Esophagus muscularis mucosa (tissue), 4 donors: ENCODE data around the gene KRTAP4-2. TPM values are rescaled to one million over a fixed set of nuclear protein-coding genes. Genes with fewer than 3 reads are reported as not detected.

ENCODE experiments used
- DNase-seq: peaks from one replicate; pipeline ENCODE4 v3.0.0-alpha.2; 2017; ENCODE audit errors: extremely low spot score
- H3K27ac ChIP-seq, 4 donors: fragments of 200-600 bp; sonication (generic); replicated peaks in 1 of 4; 1 replicate in 3 of 4; 2 replicates in 1 of 4; pipeline ENCODE4 v1.5.1; 2016 to 2019; ENCODE audit warnings: mild to moderate bottlenecking in 1 of 4
- H3K27me3 ChIP-seq, 4 donors: fragments of 200-600 bp; sonication (generic); one replicate each; pipeline versions ENCODE4 v1.5.1 to v1.6.0; 2016 to 2019
- H3K36me3 ChIP-seq, 4 donors: fragments of 200-600 bp; sonication (generic); one replicate each; pipeline ENCODE4 v1.5.1; 2016 to 2019
- H3K4me1 ChIP-seq, 4 donors: fragments of 200-600 bp; sonication (generic); one replicate each; pipeline ENCODE4 v1.5.1; 2016 to 2019
- H3K4me3 ChIP-seq, 4 donors: fragments of 200-600 bp; sonication (generic); 1 replicate in 2 of 4; 2 replicates in 2 of 4; pipeline ENCODE4 v1.5.1; 2016 to 2019; ENCODE audit warnings: mild to moderate bottlenecking in 4 of 4, moderate library complexity in 1 of 4
- H3K9me3 ChIP-seq, 4 donors: fragments of 200-600 bp; sonication (generic); 1 replicate in 3 of 4; 2 replicates in 1 of 4; pipeline ENCODE4 v1.5.1; 2016 to 2019
- EP300 ChIP-seq: sonication (generic); formaldehyde crosslinking; IDR thresholded peaks from one replicate; pipeline ENCODE4 v1.6.1; 2017; ENCODE audit warnings: antibody characterized with exemption
- POLR2A ChIP-seq: fragments of 450-650 bp; IDR thresholded peaks from one replicate; pipeline ENCODE4 v1.6.1; 2017; ENCODE audit warnings: antibody characterized with exemption, moderate library complexity, mild to moderate bottlenecking, low read depth
- POLR2AphosphoS5 ChIP-seq, 2 donors: sonication (generic); formaldehyde crosslinking; IDR thresholded peaks; one replicate each; pipeline ENCODE4 v1.6.1; 2017; ENCODE audit warnings: antibody characterized with exemption in 2 of 2
- WGBS: methylation state at CpG from one replicate; pipeline ENCODE4 v1.1.5; 2018; 5-methylcytosine and 5-hydroxymethylcytosine counted together
- intact Hi-C: fragments of 100-400 bp; cut with DNase I; formaldehyde crosslinking; loops from one replicate; pipeline ENCODE4 v1.15.1; 2023
- total RNA-seq, 4 donors: library from RNA; depleted of rRNA; stranded (reverse); fragments of >200 nt; gene quantifications; one replicate each; pipeline versions ENCODE4 v1.1.0 to v1.2.1, GENCODE V29; 2016
- TF ChIP-seq, protein P1 (sequence below), 3 experiments: fragments of 200-600 bp in 2 of 3; fragments of 450-650 bp in 1 of 3; sonication (generic) in 2 of 3; IDR thresholded peaks; one replicate each; pipeline ENCODE4 v1.5.1; 2017 to 2019; ENCODE audit warnings: antibody characterized with exemption in 3 of 3, mild to moderate bottlenecking in 2 of 3, moderate library complexity in 1 of 3

Gene KRTAP4-2
- total RNA-seq, 4 donors from 2014 or later, result not detected

DNA sequence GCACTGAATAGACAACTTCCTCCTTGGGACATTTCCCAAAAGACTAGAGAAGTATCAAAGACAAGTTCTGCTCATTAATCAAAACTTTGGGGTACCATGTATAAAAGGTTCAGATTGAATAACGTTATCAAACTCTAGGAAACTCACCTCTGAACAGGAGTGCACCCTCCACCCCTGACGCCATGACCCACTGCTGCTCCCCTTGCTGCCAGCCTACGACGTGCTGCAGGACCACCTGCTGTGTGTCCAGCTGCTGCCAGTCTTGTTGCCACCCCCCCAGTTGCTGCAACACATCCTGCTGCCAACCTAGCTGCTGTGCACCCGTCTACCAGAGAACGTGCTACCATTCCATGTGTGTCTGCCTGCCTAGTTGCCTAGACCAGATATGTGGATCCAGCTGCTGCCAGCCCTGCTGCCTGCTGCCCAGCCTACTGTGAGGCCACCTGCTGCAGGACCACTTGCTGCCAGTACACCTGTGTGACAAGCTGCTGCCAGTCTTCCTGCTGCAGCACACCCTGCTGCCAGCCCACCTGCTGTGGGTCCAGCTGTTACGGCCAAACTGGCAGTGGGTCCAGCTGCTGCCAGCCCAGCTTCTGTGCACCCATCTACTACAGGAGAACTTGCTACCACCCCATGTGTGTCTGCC is 34.6 kb upstream of the KRTAP4-2 start:
- Histone ChIP-seq H3K27me3 (peaks cover 0 to 24% (median 0%) of the 10 kb centered on the region in 4 donors), H3K36me3 (no peaks in the 10 kb centered on the region), H3K4me1 (no peaks in the 10 kb centered on the region), H3K27ac (no peak overlapping the region), H3K9me3 (no peaks in the 10 kb centered on the region), H3K4me3 (no peak overlapping the region)
- DNase-seq, result no peak
- TF ChIP-seq POLR2AphosphoS5 (IDR thresholded peaks at IDR 0.05) (no peak), POLR2A (no peak), EP300 (no peak)
- TF ChIP-seq, protein P1, sequence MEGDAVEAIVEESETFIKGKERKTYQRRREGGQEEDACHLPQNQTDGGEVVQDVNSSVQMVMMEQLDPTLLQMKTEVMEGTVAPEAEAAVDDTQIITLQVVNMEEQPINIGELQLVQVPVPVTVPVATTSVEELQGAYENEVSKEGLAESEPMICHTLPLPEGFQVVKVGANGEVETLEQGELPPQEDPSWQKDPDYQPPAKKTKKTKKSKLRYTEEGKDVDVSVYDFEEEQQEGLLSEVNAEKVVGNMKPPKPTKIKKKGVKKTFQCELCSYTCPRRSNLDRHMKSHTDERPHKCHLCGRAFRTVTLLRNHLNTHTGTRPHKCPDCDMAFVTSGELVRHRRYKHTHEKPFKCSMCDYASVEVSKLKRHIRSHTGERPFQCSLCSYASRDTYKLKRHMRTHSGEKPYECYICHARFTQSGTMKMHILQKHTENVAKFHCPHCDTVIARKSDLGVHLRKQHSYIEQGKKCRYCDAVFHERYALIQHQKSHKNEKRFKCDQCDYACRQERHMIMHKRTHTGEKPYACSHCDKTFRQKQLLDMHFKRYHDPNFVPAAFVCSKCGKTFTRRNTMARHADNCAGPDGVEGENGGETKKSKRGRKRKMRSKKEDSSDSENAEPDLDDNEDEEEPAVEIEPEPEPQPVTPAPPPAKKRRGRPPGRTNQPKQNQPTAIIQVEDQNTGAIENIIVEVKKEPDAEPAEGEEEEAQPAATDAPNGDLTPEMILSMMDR (IDR thresholded peaks at IDR 0.05), result no peak
- intact Hi-C loops, result no loop called here
- 58% methylated on average over 4 of the region's 7 CpGs for WGBS

DNA sequence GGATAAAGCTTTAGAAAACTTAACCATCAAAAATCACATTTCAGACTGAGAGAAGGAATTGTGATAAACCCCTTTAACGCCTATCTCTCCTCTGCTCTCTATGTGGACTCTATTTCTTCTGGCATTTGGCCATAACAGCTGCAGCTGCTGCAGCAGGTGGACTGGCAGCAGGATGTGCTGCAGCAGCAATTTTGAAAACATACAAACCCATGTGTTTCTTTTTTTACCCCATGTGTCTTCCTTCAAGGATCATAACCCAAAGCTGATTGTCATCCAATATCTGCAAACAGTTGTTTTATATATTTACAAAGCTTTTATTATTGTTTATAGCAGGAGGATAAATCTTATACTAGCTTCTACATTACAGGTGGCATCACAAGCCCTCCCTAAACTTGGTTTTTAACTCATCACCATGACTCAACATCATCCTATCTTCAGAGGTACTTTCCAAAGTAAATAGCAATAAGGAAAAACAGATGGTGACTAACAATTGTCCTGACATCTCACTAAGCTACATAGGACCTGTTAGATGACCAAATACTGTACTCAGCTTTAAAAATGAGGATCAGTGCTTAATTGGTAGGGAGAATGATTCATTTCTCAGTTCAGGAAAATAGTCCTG is 33.9 kb upstream of the KRTAP4-2 start:
- Histone ChIP-seq H3K27ac (no peak overlapping the region), H3K36me3 (no peaks in the 10 kb centered on the region), H3K4me3 (no peak overlapping the region), H3K27me3 (peaks cover 0 to 24% (median 0%) of the 10 kb centered on the region in 4 donors), H3K9me3 (no peaks in the 10 kb centered on the region), H3K4me1 (no peaks in the 10 kb centered on the region)
- no peak for DNase-seq
- WGBS, result 29% methylated on average over 1 of the region's 1 CpG
- intact Hi-C loops, result no loop called here
- TF ChIP-seq POLR2AphosphoS5 (IDR thresholded peaks at IDR 0.05) (no peak), EP300 (no peak), POLR2A (no peak)
- TF ChIP-seq, protein P1 (IDR thresholded peaks at IDR 0.05), result no peak

DNA sequence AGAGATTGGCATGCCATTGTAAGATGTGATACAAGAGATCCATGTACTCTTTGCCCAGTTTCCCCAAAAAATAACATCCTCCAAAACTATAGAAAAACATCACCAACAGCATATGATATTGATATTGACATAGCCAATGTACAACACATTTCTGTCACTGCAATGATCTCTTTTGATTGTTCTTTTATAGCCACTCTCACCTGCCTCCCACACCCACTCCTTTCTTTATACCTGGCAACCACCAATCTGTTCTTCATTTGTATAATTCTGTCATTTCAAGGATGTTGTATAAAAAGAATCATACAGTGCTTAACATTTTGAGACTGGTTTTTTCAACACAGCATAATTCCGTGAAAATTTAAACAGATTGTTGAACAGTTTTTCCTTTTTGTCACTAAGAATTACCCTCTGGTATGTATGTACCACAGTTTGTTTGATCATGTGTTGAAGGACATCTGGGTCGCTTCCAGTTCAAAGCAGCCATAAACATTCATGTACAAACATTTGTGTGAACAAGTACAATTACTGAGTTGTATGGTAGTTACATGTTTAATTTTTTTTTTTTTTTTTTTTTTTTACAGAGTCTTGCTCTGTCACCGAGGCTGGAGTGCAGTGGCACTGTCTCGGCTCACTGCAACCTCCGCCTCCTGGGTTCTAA is 21.5 kb upstream of the KRTAP4-2 start:
- whole genome bisulfite sequencing, result 65% methylated on average over 4 of the region's 5 CpGs
- intact Hi-C loops, result no loop called here
- Histone ChIP-seq H3K27me3 (no peaks in the 10 kb centered on the region), H3K36me3 (no peaks in the 10 kb centered on the region), H3K4me1 (no peaks in the 10 kb centered on the region), H3K27ac (no peak overlapping the region), H3K9me3 (peaks cover 0 to 7% (median 0%) of the 10 kb centered on the region in 4 donors), H3K4me3 (no peak overlapping the region)
- DNase-seq, result no peak
- TF ChIP-seq, protein P1 (IDR thresholded peaks at IDR 0.05), result no peak
- TF ChIP-seq POLR2AphosphoS5 (IDR thresholded peaks at IDR 0.05) (no peak), POLR2A (no peak), EP300 (no peak)

DNA sequence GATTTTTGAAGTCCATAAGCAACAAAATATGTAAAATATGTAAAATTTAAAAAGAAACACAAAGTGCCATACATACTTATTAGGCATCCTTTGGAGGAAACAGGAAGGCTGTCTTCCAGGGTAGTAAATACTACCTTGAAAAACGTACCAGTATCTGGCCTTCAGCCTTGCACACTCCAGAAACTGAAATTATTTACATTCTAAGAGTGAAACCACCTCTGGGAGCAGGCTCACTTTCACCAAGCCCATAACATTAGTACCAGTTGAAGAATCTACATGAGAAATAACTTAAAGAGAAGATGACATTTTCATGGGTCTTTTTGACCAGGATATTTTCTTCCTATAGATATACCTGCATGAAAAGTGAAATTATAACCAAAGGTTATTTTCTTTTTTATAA is 18.0 kb upstream of the KRTAP4-2 start:
- H3K27ac ChIP-seq, result no peak overlapping the region
- peaks cover 0 to 7% (median 0%) of the 10 kb centered on the region in 4 donors for H3K9me3 ChIP-seq
- H3K4me3 ChIP-seq, result no peak overlapping the region
- no peaks in the 10 kb centered on the region for H3K36me3 ChIP-seq
- DNase-seq, result no peak
- WGBS, result 37% methylated on average over 1 of the region's 1 CpG
- intact Hi-C loops, result no loop called here
- no peak for TF ChIP-seq POLR2AphosphoS5 (IDR thresholded peaks at IDR 0.05)
- TF ChIP-seq, protein P1 (IDR thresholded peaks at IDR 0.05), result no peak
- TF ChIP-seq EP300, result no peak
- TF ChIP-seq POLR2A, result no peak
- no peaks in the 10 kb centered on the region for H3K4me1 ChIP-seq
- H3K27me3 ChIP-seq, result no peaks in the 10 kb centered on the region
